GM19395 (cell line): ENCODE data around the gene DCHS1.

Experiments used
- ATAC-seq: cut with Tn5 transposase; IDR thresholded peaks from one replicate; pipeline ENCODE4 v1.9.1; 2021; ENCODE audit warnings: mild to moderate bottlenecking, moderate library complexity; ENCODE audit not compliant: unreplicated experiment

DCHS1 gene

GRCh38 chr11:6598555-6598954, 57.1 kb downstream of the DCHS1 start:
- no peak for ATAC-seq

DNA sequence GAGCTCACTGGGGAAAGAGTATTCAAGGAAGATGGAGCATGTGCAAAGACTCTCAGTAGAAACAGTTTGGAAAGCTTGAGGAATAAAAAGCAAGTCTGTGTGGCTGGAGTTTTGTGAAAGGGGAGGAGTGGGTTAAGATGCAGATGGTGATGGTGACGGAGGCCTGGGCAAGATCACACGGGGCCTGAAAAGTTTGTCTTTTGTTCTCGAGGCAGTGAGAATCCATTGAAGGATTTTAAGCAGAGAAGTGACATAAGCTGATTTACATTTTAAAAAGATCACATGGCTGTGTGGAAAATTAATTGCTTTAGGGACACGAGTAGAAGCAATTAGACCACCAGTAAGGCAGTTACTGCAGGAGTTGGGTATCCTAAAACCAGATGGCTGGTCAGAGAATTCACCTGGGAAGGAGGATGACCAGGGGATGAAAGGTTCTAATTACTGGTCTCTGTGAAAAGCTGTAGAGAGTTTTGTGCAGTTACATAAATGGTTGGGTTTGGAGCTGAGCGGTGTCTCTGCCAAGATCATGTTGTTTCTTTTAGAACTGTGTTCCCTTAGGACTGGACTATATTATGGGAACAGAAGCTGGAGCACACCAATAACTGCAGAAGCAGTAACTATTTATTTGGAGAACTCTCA, 59.3 kb downstream of the DCHS1 start:
- no peak for ATAC-seq

- no peak for ATAC-seq
These were observed 61.4 kb downstream of the DCHS1 start for GRCh38 chr11:6594142-6594768.

DNA sequence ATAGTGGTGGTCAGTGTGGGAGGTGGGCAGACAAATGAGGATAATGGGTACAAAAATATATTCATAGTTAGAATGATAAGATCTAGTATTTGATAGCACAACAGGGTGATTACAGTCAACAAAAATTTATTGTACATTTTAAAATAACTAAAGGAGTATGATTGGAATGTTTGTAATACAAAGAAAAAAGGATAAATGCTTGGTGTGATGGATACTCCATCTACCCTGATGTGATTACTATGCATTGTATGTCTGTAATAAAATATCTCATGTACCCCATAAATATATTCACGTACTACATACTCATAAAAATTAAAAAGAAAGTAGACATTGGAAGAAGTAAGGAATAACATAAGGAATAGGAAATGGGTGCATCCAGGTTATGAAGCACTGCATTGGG, 67.6 kb downstream of the DCHS1 start:
- ATAC-seq, result no peak

DNA sequence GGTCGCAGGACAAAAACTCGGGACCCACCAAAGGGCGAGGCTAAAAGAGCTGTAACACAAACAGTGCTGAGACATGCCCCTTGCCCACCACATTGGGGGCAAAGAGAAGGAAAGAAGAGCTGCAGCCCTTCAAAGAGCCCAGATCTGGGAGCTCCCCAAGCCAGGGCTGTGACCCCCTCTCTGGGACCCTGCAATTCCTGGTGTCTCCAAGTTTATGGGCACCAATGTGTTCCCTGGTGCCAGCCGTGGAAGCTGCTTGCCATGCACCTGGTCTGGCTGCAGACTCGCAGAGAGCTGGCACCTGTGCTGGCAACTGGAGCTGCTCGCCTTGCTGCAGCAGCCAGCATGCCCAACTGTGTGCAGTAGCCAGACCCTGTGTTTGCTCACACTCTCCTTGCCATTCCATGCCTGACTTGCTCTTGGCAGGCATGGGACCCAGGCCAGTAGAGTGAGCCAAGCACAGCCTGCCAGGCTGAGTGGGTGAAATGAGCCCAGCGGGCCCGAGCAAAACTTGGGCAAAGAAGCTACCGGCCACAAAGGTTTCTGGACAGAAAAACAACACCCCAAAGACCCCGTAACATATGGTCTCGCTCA, 68.2 kb downstream of the DCHS1 start:
- no peak for ATAC-seq

DNA sequence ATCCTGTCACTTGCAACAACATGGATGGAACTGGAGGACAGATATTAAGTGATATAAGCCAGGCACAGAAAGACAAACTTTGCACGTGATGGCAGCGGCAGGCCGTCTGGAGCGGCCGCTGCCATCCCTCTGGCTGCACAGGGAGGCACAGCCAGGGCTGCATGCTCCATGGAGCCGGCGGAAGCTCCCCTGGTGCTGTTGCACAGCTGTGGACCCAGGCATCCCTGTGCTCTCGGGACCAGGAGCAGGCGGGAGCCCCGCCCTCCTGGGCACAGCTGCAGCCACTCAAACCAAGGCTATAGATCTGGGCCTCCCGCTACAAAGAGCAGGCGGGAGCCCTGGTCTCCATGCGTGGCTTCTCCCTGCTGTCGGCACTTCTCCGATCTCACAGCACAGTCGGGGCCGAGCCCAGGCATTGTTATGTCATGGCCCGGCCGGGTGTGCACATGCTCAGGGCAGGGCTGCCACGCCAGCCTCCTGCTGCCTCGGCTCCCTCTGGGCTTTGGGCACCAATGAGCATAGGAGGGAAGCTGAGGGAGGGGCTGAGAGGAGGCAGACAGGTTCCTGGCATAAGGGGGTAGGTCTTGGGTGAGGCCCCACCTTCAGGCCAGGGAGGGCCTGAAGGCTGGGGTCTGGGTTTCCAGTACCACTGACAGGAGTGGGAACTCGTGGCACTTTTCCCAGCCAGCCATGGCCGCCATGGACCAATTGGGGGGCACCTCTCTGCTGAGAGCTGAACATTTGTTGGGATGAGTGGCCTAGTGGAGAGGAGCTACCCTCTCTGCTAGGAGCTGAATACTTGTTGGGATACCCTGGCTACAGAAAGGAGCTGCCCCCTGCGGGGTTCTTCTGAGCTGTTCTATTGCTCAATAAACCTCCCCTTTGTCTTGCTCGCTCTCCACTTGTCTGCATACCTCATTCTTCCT, 68.9 kb downstream of the DCHS1 start:
- ATAC-seq, result no peak

GRCh38 chr11:6584528-6584927, 71.1 kb downstream of the DCHS1 start:
- no peak for ATAC-seq

DNA sequence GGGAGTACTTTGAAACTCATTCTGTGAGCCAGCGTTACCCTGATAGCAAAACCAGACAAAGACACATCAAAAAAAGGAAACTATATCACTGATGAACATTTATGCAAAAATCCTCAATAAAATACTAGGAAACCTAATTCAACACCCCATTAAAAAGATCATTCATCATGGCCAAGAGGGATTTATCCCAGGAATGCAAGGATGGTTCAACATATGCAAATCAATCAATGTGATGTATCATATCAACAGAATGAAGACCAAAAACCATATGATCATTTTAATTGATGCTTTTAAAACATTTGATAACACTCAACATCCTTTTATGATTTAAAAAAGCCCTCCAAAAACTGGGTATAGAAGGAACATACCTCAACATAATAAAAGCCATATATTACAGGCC, 72.0 kb downstream of the DCHS1 start:
- no peak for ATAC-seq

- ATAC-seq, result no peak
These were observed 75.9 kb downstream of the DCHS1 start for GRCh38 chr11:6579681-6580080.

DNA sequence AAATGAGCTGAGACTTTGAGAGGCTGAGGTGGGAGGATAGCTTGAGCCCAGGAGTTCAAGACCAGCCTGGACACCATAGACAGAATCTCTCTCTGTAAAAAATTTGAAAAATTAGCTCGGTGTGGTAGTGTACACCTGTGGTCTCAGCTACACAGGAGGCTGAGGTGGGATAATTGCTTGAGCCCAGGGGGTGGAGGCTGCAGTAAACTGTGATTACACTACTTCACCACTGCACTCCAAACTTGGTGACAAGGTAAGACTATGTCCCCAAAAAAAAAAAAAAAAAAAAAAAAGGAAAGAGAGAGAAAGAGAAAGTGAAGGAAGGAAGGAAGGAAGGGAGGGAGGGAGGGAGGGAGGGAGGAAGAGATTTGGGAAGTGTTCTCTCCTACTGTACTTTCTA, 77.5 kb downstream of the DCHS1 start:
- no peak for ATAC-seq

GRCh38 chr11:6576471-6577373, 78.9 kb downstream of the DCHS1 start:
- ATAC-seq, result no peak

DNA sequence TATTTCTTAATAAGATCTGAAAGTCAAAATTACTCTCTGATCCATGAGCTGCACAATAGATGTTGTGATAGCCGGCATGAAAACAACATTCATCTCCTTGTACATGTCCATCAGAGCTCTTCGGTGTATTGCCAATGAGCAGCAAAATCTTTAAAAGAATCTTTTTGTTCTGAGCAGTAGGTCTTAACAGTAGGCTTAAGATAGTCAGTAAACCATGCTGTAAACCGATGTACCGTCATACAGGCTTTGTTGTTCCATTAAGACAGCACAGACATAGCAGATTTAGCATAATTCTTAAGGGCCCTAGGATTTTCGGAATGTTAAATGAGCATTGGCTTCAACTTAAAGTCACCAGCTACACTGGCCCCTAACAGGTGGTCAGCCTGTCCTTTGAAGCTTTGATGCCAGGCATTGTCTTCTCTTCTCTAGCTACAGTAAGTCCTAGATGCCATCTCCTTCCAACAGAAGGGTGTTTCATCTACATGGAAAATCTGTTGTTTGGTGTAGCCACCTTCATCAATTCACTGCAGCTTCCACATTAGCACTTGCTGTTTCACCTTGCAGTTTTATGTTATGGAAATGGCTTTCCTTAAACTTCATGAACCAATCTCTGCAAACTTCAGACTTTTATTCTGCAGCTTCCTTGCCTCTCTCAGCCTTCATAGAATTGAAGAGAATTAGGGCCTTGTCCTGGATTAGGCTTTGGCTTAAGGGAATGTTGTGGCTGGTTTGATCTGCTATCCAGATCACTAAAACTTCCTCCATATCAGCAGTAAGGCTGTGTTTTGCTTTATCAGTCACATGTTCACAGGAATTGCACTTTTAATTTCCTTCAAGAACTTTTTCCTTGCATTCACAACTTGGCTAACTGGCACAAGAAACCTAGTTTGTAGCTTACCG, 80.5 kb downstream of the DCHS1 start:
- ATAC-seq, result no peak

DNA sequence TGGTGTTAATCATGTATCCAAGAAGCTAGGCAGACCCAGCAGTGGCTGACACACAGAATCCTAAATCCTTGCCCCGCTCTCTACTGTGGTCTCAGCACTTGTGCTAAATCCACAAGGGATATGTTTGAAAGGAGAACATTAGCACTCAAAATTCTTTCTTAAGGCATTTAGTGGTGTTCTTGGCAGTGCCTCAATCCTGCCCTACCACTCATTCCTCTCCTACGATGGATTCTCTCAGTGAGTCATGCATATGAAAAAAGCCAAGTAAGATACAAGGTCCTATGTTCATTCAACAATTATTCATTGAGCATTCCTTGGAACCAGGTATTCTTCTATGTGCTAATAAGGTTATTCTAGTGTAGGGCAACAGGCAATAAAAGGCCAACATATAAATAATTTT, 83.4 kb downstream of the DCHS1 start:
- no peak for ATAC-seq

DNA sequence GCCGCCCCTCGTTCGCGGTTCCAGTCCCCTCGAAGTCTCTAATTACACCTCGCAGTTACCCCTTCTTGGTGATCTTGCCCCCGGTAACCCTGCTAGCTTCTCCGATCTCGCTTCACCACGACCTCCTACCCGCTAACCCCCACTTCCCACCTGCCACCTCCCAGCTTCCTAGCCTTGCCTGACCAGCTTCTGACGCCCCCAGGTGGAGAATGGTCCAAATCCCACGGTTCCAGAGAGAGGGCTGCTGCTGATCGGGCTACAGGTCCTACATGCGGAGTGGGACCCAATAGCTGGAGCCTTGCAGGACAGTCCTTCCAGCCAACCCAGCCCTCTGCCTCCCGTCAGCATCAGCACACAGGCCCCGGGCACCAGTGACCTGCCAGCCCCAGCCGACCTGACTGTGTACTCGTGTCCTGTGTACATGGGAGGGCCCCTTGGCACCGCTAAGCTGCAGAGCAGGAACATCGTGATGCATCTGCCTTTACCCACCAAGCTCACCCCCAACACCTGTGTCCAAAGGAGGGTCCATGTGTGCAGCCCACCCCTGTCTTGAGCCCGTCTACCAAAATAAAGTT, 84.1 kb downstream of the DCHS1 start:
- no peak for ATAC-seq
